Hippocampal formation (tissue), 2 donors: ENCODE measurements around the gene ASF1A.

Source experiments
- DNase-seq, 2 donors: peaks; one replicate each; lab custom pipeline; 2025; lab: John Stamatoyannopoulos, UW

Gene ASF1A

GRCh38 chr6:118881440-118882313 is 12.3 kb upstream of the ASF1A start:
- no peak for DNase-seq

GRCh38 chr6:118882314-118882905 is 11.5 kb upstream of the ASF1A start:
- no peak for DNase-seq

GRCh38 chr6:118886641-118887040 is 7.3 kb upstream of the ASF1A start:
- no peak for DNase-seq

GRCh38 chr6:118889163-118889562 is 4.8 kb upstream of the ASF1A start:
- DNase-seq = no peak

GRCh38 chr6:118890997-118891790 is 2.8 kb upstream of the ASF1A start:
- no peak for DNase-seq

GRCh38 chr6:118892355-118892991 is 1.5 kb upstream of the ASF1A start:
- no peak for DNase-seq

- DNase-seq = peak; percentile 29 to 79
Observed at GRCh38 chr6:118893064-118893806, 717 bp upstream of the ASF1A start.

GRCh38 chr6:118894425-118895260 is 691 bp downstream of the ASF1A start:
- DNase-seq = peak; percentile 28 to 62

GRCh38 chr6:118895261-118895560 is 1.3 kb downstream of the ASF1A start:
- DNase-seq = no peak

- no peak for DNase-seq
Observed at GRCh38 chr6:118895859-118896258, 1.9 kb downstream of the ASF1A start.

- DNase-seq = no peak
Observed at GRCh38 chr6:118896339-118897136, 2.6 kb downstream of the ASF1A start.

- no peak for DNase-seq
Observed at GRCh38 chr6:118897386-118897785, 3.4 kb downstream of the ASF1A start.

GRCh38 chr6:118899948-118900347 is 6.0 kb downstream of the ASF1A start:
- no peak for DNase-seq

- DNase-seq = no peak
Observed at GRCh38 chr6:118902726-118903125, 8.8 kb downstream of the ASF1A start.

GRCh38 chr6:118903138-118903537 is 9.2 kb downstream of the ASF1A start:
- DNase-seq = no peak

- DNase-seq = no peak
Observed at GRCh38 chr6:118903691-118904090, 9.7 kb downstream of the ASF1A start.

GRCh38 chr6:118905084-118905483 is 11.1 kb downstream of the ASF1A start:
- no peak for DNase-seq

- DNase-seq = no peak
Observed at GRCh38 chr6:118905851-118906250, 11.9 kb downstream of the ASF1A start.

- DNase-seq = no peak
Observed at GRCh38 chr6:118908441-118908840, 14.5 kb downstream of the ASF1A start.

GRCh38 chr6:118912646-118913045 is 18.7 kb downstream of the ASF1A start:
- no peak for DNase-seq
